Activated naive CD4-positive, alpha-beta T cell treated with anti-CD3 and anti-CD28 coated beads for 36 hours (primary cell): ENCODE measurements around the gene TPSD1. TPM values are rescaled to one million over a fixed set of nuclear protein-coding genes. Genes with fewer than 3 reads are reported as not detected.
"Not testable (repeated sequence)": the region's sequence is repeated elsewhere in the genome, so short reads cannot be mapped to it uniquely, and the experiment has no call there.

ENCODE experiments used
- CTCF ChIA-PET: fragments of 350-600 bp; sonication (Branson Sonifier 250); formaldehyde crosslinking; loops from one replicate; lab custom pipeline; 2021; ENCODE audit warnings: antibody characterized with exemption; lab: Charles Lee
- DNase-seq: peaks from one replicate; pipeline ENCODE4 v3.0.0-alpha.2; 2020
- H3K27ac Mint-ChIP-seq: one replicate; pipeline ENCODE4 v1.8.0; 2021; ENCODE audit warnings: mild to moderate bottlenecking, mixed read lengths
- H3K27me3 Mint-ChIP-seq: one replicate; pipeline ENCODE4 v1.8.0; 2021; ENCODE audit warnings: low read depth, mixed read lengths
- H3K36me3 Mint-ChIP-seq: one replicate; pipeline ENCODE4 v1.8.0; 2021; ENCODE audit warnings: low read depth, mixed read lengths
- H3K4me1 Mint-ChIP-seq: one replicate; pipeline ENCODE4 v1.8.0; 2021; ENCODE audit warnings: low read depth, mixed read lengths
- H3K4me3 Mint-ChIP-seq: one replicate; pipeline ENCODE4 v1.8.0; 2021; ENCODE audit warnings: mild to moderate bottlenecking, moderate library complexity, mixed read lengths
- H3K9me3 Mint-ChIP-seq: one replicate; pipeline ENCODE4 v1.8.0; 2021; ENCODE audit warnings: mixed read lengths
- intact Hi-C: fragments of 100-400 bp; cut with micrococcal nuclease; formaldehyde crosslinking; loops from one replicate; pipeline ENCODE4 v1.15.1; 2023
- total RNA-seq, 2 experiments: library from RNA; stranded (reverse); gene quantifications; one replicate each; pipeline ENCODE4 v1.2.3, GENCODE V29; 2021

The TPSD1 gene
- total RNA-seq, result not detected

DNA sequence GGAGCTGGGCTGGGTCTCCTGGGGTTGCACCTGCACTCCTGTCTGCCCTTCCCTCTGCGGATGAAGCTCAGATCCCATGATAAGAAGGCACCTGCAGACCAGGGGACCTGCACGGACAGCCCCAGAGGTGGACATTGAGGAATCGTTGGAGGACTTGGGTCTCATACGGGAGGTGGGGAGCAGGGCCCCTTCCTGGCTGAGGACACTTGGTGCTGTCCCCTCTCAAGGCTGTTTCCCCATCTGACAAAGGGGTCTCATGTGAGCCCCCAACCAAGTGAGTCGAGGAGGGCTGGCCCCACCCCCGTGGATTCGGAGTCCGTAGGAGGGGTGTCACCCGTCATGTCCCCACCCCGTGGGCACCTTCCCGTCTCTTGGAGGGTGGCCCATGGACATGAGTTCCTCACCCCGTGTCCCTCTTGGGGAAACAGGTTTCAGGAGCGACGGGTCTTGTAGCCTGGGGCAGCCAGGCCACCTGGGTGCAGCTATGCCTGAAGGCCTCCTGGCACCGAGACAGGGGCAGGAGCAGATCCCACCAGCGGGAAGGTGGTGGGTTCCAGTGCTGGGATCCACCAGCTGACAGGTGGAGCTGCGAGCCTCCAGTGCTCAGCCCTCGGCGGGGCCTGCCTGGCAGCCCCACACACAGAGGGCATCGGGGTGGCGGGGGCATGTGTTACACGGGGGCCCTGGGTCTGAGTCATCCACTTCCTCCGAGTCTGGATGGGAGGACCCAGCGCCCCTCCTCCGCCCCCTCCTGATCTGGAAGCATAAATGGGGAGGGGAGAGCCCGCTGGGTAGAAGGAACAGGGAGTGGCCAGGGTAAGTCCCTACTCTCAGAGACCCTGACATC lies at the start of gene TPSD1:
Gene TPSD1, plus strand, starts transcription at position 794 of the 847 bp plus-strand sequence. CDS start 212 bp downstream, outside the sequence.
- H3K4me3 Mint-ChIP-seq, H3K27me3 Mint-ChIP-seq, CTCF ChIA-PET, DNase-seq, H3K9me3 Mint-ChIP-seq, H3K36me3 Mint-ChIP-seq, H3K27ac Mint-ChIP-seq, H3K4me1 Mint-ChIP-seq, intact Hi-C loops: not testable (repeated sequence)

DNA sequence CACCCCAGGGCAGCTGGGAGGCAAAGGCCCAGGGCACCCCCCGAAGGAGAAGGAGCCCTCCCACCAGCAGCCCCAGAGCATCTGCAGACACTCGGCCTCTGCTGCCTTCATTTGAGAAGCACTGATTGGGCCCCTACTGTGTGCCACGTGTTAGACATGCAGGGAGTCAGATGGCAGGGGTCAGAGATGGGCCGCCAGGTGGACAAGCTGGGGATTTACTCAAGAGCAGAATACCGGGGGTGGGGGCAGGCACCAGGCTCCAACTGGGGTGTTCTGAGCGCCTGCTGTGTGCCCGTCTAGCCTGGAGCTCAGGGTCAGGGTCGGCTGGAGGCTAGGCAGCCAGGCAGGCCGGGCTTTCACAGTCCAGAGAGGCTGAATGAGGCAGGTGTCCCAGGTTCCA lies 49.5 kb upstream of the TPSD1 start:
- Mint-ChIP-seq H3K9me3 (no peaks in the 10 kb centered on the region), H3K36me3 (no peaks in the 10 kb centered on the region), H3K27me3 (no peaks in the 10 kb centered on the region), H3K4me3 (no peak overlapping the region), H3K27ac (no peak overlapping the region), H3K4me1 (no peaks in the 10 kb centered on the region)
- intact Hi-C loops, result no loop called here
- DNase-seq, result no peak
- CTCF ChIA-PET, result no interaction called here

DNA sequence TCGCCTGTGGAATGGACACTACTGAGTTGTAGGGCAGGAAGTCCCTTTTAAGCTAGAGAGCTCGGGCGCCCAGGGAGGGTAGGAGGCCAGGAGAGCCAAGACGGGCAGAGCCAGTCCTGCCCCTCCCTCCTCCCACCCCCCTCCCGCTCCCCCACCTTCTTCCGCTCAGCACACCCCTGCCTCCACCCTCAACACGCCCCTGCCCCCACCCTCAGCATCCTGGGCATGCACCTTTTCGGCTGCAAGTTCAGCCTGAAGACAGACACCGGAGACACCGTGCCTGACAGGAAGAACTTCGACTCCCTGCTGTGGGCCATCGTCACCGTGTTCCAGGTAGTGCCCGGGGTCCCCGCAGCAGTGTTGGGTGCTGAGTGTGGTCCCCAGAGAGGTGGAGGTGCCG lies 49.1 kb upstream of the TPSD1 start:
- DNase-seq, result no peak
- H3K9me3 Mint-ChIP-seq, result no peaks in the 10 kb centered on the region
- intact Hi-C loops, result no loop called here
- no peak overlapping the region for H3K27ac Mint-ChIP-seq
- CTCF ChIA-PET, result no interaction called here
- H3K27me3 Mint-ChIP-seq, result no peaks in the 10 kb centered on the region
- H3K36me3 Mint-ChIP-seq, result no peaks in the 10 kb centered on the region
- H3K4me1 Mint-ChIP-seq, result no peaks in the 10 kb centered on the region
- no peak overlapping the region for H3K4me3 Mint-ChIP-seq

DNA sequence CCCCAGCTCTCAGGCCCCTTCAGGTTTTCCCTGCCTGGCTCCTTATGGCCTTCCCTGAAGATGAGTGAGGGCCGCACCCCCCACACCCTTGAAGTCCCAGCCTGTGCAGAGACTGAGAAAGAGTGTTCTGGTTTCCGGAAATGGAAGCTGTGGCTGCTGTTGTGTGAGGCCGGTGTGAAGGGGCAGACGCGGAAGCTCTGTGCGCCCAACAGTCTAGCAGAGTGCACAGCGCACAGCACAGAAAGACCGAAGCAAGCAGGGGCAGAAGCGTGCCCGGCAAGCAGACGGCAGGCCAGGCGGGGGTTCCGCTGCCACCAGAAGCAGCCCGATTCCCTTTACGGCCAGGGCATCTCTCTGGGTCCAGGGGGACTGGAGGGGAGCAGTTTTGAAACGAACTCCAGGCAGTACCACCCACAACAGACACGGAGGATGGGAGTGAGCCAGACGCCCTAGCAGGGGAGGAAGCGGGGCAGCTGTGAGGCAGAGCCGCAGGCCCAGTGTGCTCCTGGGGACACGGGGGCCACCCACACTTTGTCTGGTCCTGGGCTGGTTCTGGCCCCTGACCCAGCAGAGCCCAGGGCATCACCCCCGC lies 47.5 kb upstream of the TPSD1 start:
- intact Hi-C loops, result no loop called here
- Mint-ChIP-seq H3K27me3 (no peaks in the 10 kb centered on the region), H3K36me3 (no peaks in the 10 kb centered on the region), H3K9me3 (no peaks in the 10 kb centered on the region), H3K4me3 (peak overlapping the region; percentile 8), H3K27ac (peak overlapping the region; percentile 44), H3K4me1 (no peaks in the 10 kb centered on the region)
- DNase-seq, result no peak
- CTCF ChIA-PET, result no interaction called here

DNA sequence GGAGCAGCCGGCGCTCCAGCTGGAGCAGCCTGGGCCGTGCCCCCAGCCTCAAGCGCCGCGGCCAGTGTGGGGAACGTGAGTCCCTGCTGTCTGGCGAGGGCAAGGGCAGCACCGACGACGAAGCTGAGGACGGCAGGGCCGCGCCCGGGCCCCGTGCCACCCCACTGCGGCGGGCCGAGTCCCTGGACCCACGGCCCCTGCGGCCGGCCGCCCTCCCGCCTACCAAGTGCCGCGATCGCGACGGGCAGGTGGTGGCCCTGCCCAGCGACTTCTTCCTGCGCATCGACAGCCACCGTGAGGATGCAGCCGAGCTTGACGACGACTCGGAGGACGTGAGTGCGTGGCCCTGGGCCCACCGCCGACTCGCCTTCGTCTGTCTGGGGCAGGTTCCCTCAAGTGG lies 46.8 kb upstream of the TPSD1 start:
- no peaks in the 10 kb centered on the region for H3K36me3 Mint-ChIP-seq

DNA sequence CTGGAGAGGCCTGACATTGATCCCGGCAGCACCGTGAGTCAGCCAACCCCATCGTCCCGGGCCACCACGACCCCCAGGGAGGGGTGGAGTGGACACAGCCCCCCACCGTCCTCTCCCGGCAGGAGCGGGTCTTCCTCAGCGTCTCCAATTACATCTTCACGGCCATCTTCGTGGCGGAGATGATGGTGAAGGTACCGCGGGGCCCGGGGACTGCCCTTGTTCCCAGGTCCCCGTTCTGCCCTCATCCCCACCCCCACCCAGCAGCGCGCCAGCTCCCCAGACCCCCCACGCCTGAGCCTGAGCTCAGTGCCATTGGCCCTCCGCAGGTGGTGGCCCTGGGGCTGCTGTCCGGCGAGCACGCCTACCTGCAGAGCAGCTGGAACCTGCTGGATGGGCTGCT lies 45.4 kb upstream of the TPSD1 start:
- CTCF ChIA-PET, result no interaction called here
- no peaks in the 10 kb centered on the region for H3K27me3 Mint-ChIP-seq
- DNase-seq, result no peak
- no peak overlapping the region for H3K27ac Mint-ChIP-seq
- H3K9me3 Mint-ChIP-seq, result no peaks in the 10 kb centered on the region
- no peaks in the 10 kb centered on the region for H3K36me3 Mint-ChIP-seq
- no peaks in the 10 kb centered on the region for H3K4me1 Mint-ChIP-seq
- H3K4me3 Mint-ChIP-seq, result no peak overlapping the region
- intact Hi-C loops, result no loop called here

More for the DNA sequence above, 46.8 kb upstream of the TPSD1 start:
- intact Hi-C loops, result no loop called here
- no peak for DNase-seq
- Mint-ChIP-seq H3K4me3 (no peak overlapping the region), H3K27ac (no peak overlapping the region), H3K4me1 (no peaks in the 10 kb centered on the region), H3K27me3 (no peaks in the 10 kb centered on the region), H3K9me3 (no peaks in the 10 kb centered on the region)
- CTCF ChIA-PET, result no interaction called here

DNA sequence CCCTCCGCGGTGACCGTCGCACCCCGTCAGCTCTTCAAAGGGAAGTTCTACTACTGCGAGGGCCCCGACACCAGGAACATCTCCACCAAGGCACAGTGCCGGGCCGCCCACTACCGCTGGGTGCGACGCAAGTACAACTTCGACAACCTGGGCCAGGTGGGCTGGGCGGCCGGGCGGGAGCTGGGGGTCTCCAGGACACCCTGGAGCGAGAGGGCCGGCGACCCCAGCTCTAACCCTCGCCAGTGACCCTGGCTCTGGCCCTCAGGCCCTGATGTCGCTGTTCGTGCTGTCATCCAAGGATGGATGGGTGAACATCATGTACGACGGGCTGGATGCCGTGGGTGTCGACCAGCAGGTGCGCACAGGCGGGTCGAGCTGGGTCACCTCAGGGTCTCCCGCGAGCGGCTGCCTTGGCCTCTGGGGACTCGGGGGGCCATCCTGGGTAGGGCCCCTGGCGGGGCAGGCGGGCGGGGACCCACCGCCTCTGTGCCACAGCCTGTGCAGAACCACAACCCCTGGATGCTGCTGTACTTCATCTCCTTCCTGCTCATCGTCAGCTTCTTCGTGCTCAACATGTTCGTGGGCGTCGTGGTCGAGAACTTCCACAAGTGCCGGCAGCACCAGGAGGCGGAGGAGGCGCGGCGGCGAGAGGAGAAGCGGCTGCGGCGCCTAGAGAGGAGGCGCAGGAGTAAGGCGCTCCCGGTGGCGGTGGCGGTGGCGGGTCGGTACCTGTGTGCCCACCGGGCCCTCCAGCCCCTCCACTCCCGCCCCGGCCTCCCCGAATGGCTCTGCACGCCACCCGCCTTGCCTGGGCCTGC lies 44.2 kb upstream of the TPSD1 start:
- Mint-ChIP-seq H3K4me3 (no peak overlapping the region), H3K9me3 (no peaks in the 10 kb centered on the region), H3K36me3 (no peaks in the 10 kb centered on the region), H3K27me3 (no peaks in the 10 kb centered on the region), H3K4me1 (no peaks in the 10 kb centered on the region), H3K27ac (no peak overlapping the region)
- intact Hi-C loops, result no loop called here
- CTCF ChIA-PET, result no interaction called here
- no peak for DNase-seq

DNA sequence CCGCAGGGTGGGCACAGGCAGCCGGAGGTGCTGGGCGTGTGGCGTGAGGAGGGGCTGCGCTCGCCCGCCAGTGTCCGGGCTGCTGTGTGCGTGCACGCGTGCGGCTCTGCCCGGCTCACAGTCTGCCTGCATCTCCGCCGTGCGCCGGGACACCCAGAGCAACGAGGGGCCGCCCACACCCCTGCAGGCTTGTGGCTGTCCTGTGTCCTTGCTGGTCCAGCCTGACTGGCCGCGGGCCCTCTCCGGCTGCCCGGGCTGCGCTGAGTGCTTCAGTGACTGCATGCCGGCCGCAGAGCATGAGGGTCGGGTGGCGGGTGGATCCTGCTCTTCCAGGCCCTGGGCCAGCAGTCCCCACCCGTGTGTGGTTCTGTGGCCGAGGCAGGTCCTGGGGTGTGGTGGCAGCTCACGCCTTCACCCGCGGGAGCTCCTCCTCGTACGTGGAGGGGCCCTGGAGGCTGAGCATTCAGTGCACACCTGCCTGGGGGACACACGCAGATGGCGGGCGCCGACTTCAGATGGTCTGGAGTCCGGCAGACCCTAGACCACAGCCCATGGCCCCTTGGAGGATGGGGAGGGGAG lies 43.2 kb upstream of the TPSD1 start:
- no peaks in the 10 kb centered on the region for H3K27me3 Mint-ChIP-seq
- no peaks in the 10 kb centered on the region for H3K9me3 Mint-ChIP-seq
- H3K4me3 Mint-ChIP-seq, result no peak overlapping the region
- H3K36me3 Mint-ChIP-seq, result no peaks in the 10 kb centered on the region
- intact Hi-C loops, result no loop called here
- H3K4me1 Mint-ChIP-seq, result no peaks in the 10 kb centered on the region
- CTCF ChIA-PET, result interaction anchor here (0.5 kb wide), 1 partner anchor 1056 kb away, joined by 3 read pairs; no protein-coding TSS in a partner anchor
- H3K27ac Mint-ChIP-seq, result no peak overlapping the region
- DNase-seq, result no peak

DNA sequence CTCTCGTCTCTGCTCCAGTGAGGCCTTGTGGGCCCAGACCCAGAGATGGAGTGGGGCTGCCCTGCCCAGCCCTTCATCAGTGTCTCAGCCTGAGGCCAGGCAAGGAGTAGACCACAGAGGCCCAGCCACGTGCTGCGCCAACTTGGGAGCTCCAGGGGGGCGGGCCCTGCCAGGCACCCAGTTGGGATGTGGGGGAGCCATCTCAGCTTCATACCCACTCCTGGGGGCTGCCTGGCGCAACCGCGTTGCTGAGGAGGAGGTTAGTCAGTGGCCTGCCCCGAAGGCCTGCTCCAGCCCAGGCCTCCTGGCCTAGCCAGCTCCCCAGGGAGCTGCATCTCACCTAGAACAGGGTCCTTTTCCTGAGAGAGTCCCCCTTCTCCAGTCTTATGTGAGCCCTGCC lies 42.6 kb upstream of the TPSD1 start:
- H3K4me1 Mint-ChIP-seq, result no peaks in the 10 kb centered on the region
- no peak for DNase-seq
- H3K27me3 Mint-ChIP-seq, result no peaks in the 10 kb centered on the region
- H3K27ac Mint-ChIP-seq, result no peak overlapping the region
- intact Hi-C loops, result no loop called here
- no peaks in the 10 kb centered on the region for H3K9me3 Mint-ChIP-seq
- CTCF ChIA-PET, result interaction anchor here (0.5 kb wide), 1 partner anchor 1057 kb away, joined by 3 read pairs; no protein-coding TSS in a partner anchor
- H3K4me3 Mint-ChIP-seq, result no peak overlapping the region
- no peaks in the 10 kb centered on the region for H3K36me3 Mint-ChIP-seq

DNA sequence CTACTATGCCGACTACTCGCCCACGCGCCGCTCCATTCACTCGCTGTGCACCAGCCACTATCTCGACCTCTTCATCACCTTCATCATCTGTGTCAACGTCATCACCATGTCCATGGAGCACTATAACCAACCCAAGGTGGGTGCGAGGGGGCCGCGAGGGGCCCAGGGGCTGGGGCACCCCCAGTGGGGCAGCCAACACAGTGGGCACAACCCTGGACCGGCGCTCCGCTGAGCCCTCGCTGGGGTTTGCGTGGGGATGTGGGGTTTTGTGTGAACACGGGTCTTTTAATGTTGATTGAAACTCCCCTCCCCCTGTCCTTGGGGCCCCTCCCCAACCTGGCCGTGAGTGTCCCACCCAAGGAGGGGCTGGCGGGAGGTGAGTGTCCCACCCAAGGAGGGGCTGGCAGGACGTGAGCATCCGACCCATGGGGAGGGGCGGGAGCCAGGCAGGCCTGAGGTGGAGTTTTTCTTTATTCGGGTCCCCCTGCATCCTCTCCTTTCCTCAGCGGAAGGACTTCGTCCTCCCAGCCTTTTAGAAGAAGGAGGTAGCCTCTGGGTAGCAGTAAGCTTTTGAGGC lies 42.0 kb upstream of the TPSD1 start:
- H3K36me3 Mint-ChIP-seq, result no peaks in the 10 kb centered on the region
- CTCF ChIA-PET, result no interaction called here
- no peak for DNase-seq
- no peak overlapping the region for H3K4me3 Mint-ChIP-seq
- no peak overlapping the region for H3K27ac Mint-ChIP-seq
- no peaks in the 10 kb centered on the region for H3K27me3 Mint-ChIP-seq
- intact Hi-C loops, result no loop called here
- H3K9me3 Mint-ChIP-seq, result no peaks in the 10 kb centered on the region
- no peaks in the 10 kb centered on the region for H3K4me1 Mint-ChIP-seq

DNA sequence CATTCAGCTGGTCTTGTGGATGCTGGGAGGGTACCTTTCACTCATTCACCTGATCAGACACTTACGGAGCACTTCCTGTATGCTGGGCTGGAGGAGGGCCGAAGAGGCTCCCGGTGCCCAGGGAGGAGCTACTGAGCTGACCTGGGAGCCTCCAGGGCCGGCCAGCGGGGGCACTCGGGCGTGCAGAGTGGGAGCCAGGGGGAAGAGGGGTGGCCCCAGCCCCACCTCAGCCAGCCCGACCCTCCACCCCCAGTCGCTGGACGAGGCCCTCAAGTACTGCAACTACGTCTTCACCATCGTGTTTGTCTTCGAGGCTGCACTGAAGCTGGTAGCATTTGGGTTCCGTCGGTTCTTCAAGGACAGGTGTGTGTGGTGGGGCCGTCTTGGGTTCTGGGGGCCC lies 41.1 kb upstream of the TPSD1 start:
- Mint-ChIP-seq H3K27ac (no peak overlapping the region), H3K4me1 (no peaks in the 10 kb centered on the region), H3K27me3 (no peaks in the 10 kb centered on the region), H3K4me3 (no peak overlapping the region), H3K9me3 (no peaks in the 10 kb centered on the region), H3K36me3 (no peaks in the 10 kb centered on the region)
- intact Hi-C loops, result no loop called here
- CTCF ChIA-PET, result interaction anchor here (0.5 kb wide), 1 partner anchor 32 kb away, joined by 3 read pairs; no protein-coding TSS in a partner anchor
- DNase-seq, result no peak
